ENCODE measurements around the gene GCFC2. TPM values are rescaled to one million over a fixed set of nuclear protein-coding genes. Genes with fewer than 3 reads are reported as not detected.

The GCFC2 gene
- total RNA-seq, 1 donor from 2014 or later, result 8.8 TPM

GRCh38 chr2:75634945-75635344 is 75.8 kb downstream of the GCFC2 start:
- intact Hi-C loops (cut with DNase I), result no loop called here

GRCh38 chr2:75633620-75634019 is 77.1 kb downstream of the GCFC2 start:
- intact Hi-C loops (cut with DNase I), result no loop called here
- DNase-seq (ENCODE audit: low spot score), result no peak

More at GRCh38 chr2:75634945-75635344, 75.8 kb downstream of the GCFC2 start:
- DNase-seq (ENCODE audit: low spot score), result no peak

- intact Hi-C loops (cut with DNase I), result no loop called here
- no peak for DNase-seq (ENCODE audit: low spot score)
Observed at GRCh38 chr2:75632813-75633212, 77.9 kb downstream of the GCFC2 start.

GRCh38 chr2:75632091-75632701 is 78.5 kb downstream of the GCFC2 start:
- intact Hi-C loops (cut with DNase I), result no loop called here
- no peak for DNase-seq (ENCODE audit: low spot score)

GRCh38 chr2:75627902-75628504 is 82.7 kb downstream of the GCFC2 start:
- intact Hi-C loops (cut with DNase I), result no loop called here
- DNase-seq (ENCODE audit: low spot score), result no peak

GRCh38 chr2:75622929-75623328 is 87.8 kb downstream of the GCFC2 start:
- intact Hi-C loops (cut with DNase I), result no loop called here

DNA sequence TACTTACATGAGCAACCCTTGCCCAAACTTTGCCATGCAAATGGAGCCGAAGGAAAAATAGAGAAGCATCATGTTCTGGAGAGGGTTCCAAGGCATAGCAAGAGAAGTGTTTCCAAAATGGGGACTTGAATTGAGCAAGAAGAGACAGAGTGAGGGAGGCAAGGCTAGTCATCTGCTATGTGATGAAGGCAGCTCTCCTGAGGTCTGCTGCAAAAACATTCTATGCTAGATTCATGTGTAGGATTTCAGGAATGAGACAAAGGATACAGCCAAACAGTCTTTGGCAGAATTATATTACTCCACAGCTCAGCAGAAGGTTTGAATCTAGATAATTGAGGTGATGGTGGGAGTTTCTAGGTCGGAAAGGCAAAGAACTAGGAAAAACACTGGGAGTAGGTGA is 88.2 kb downstream of the GCFC2 start:
- intact Hi-C loops (cut with DNase I), result no loop called here
- no peak for DNase-seq (ENCODE audit: low spot score)

More at GRCh38 chr2:75622929-75623328, 87.8 kb downstream of the GCFC2 start:
- no peak for DNase-seq (ENCODE audit: low spot score)

DNA sequence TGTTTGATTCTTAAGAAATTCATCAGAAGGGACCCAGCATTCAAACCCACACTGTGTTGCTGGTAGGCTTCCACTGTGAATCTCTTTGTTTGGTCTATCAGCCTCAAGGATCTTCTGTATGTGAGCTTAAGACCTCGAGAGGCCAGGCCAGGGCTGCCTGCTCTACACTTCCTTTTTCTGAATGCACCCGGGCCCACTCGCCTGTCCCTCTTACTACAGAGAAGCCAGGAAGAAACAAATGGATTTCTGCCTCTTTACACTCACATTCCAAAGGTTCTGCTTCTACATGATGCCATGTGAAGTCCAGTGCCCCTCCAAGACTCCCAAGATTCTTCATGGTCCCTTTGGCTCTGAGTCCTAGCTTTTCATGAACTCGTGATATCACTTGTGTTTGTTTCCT is 89.5 kb downstream of the GCFC2 start:
- intact Hi-C loops (cut with DNase I), result no loop called here
- no peak for DNase-seq (ENCODE audit: low spot score)

DNA sequence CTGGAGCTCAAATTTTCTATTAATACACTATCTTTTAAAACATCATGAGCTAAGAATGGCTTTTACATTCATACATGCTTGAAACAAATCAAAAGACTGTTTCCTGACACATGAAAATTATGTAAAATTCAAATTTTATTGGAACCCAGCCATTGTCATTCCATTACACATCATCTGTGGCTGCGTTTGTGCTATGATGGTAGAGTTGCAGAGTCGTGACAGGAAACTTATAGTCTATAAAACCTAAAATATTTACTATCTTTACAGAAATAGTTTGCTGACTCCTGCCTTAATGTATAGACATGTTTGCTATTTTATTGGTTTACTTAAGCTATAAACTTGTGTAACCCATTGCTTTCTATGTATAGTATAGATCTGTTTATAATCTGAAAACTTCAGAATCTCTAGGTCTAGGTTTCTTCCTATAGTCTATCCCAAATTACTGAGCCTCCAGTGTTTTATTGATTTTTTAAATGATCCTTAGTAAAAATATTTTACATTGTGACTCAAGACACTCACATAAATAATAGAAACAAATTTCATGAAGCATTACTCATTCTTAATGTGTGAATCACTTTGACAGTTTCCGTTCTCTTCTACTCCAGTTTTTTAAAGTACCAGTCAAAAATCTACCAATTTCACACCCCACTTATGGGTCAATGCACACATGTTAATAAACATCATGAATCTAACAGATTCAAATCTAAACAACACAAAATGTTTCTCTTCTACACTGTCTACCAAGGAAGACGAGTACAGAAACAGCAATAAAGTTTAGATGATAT is 90.6 kb downstream of the GCFC2 start:
- intact Hi-C loops (cut with DNase I), result no loop called here
- DNase-seq (ENCODE audit: low spot score), result no peak

GRCh38 chr2:75616933-75617332 is 93.8 kb downstream of the GCFC2 start:
- intact Hi-C loops (cut with DNase I), result no loop called here

GRCh38 chr2:75616406-75616805 is 94.3 kb downstream of the GCFC2 start:
- no peak for DNase-seq (ENCODE audit: low spot score)
- intact Hi-C loops (cut with DNase I), result no loop called here

More at GRCh38 chr2:75616933-75617332, 93.8 kb downstream of the GCFC2 start:
- DNase-seq (ENCODE audit: low spot score), result no peak

GRCh38 chr2:75614162-75614651 is 96.5 kb downstream of the GCFC2 start:
- DNase-seq (ENCODE audit: low spot score), result no peak
- intact Hi-C loops (cut with DNase I), result loop anchor here (5.0 kb wide), 1 partner anchor 147 kb away; no protein-coding TSS in a partner anchor

DNA sequence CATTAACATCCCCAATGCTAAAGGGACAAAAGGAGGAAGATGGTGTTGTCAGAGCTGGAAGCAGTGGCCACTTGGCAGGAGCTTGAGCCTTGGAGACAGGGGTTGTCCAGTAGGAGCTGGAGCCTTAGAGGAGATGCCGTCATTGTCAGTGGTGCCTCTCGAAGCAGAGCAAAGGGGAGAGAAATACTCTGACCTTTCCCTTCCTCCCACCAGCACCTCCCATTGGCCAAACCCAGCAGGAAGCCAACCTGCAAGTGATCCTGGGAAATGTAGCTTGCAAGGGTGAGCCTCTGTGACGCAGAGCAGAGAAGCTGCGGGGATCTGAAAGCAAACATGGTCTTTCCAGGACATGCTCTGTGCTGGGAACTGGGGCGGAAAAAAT is 97.9 kb downstream of the GCFC2 start:
- no peak for DNase-seq (ENCODE audit: low spot score)
- intact Hi-C loops (cut with DNase I), result loop anchor here (5.0 kb wide), 1 partner anchor 146 kb away; no protein-coding TSS in a partner anchor

Other genes starting within 250 kb of the GCFC2 start
- gene EVA1A, start 150.0 kb downstream of the GCFC2 start, total RNA-seq, result 2.7 TPM
- 46.9 TPM for gene MRPL19, start 64.1 kb downstream of the GCFC2 start, total RNA-seq

Data from cardiac septum (tissue), 1 donor.